OCI-LY1 (cell line): ENCODE data around the gene NEK6.

Experiments
- H2AFZ ChIP-seq: fragments of 200-600 bp; sonication (generic), shearing (Covaris generic); 2 replicates; pipeline ENCODE4 v1.6.0; 2014; ENCODE audit warnings: antibody characterized with exemption, mild to moderate bottlenecking, low read length
- H3F3A ChIP-seq: fragments of 200-600 bp; sonication (generic), shearing (Covaris generic); 2 replicates; pipeline ENCODE4 v1.6.0; 2014; ENCODE audit warnings: mild to moderate bottlenecking, antibody characterized with exemption, low read length, moderate library complexity; ENCODE audit not compliant: insufficient read depth
- H3K27ac ChIP-seq: fragments of 200-600 bp; sonication (generic); 2 replicates; pipeline ENCODE4 v1.5.1; 2014; ENCODE audit warnings: low read length, mixed run types, mild to moderate bottlenecking, low read depth; ENCODE audit not compliant: poor library complexity, severe bottlenecking
- H3K27me3 ChIP-seq: fragments of 200-600 bp; sonication (generic); 2 replicates; pipeline ENCODE4 v1.6.0; 2014; ENCODE audit warnings: antibody characterized with exemption, mild to moderate bottlenecking, low read length, moderate library complexity; ENCODE audit not compliant: insufficient read depth
- H3K36me3 ChIP-seq: fragments of 200-600 bp; sonication (generic); 2 replicates; pipeline ENCODE4 v1.6.1; 2014; ENCODE audit warnings: mild to moderate bottlenecking, antibody characterized with exemption, low read length, moderate library complexity, mixed read lengths; ENCODE audit not compliant: insufficient read depth
- H3K4me1 ChIP-seq: fragments of 200-600 bp; sonication (generic); 2 replicates; pipeline ENCODE4 v1.5.1; 2014; ENCODE audit warnings: mild to moderate bottlenecking, low read length, moderate library complexity; ENCODE audit not compliant: insufficient read depth, severe bottlenecking
- H3K4me2 ChIP-seq: fragments of 200-600 bp; sonication (generic), shearing (Covaris generic); 2 replicates; pipeline ENCODE4 v1.6.1; 2014; ENCODE audit warnings: low read length
- H3K4me3 ChIP-seq: fragments of 200-600 bp; sonication (generic); 2 replicates; pipeline ENCODE4 v1.5.1; 2014; ENCODE audit warnings: low read length, low read depth, mild to moderate bottlenecking, mixed read lengths; ENCODE audit not compliant: poor library complexity, severe bottlenecking
- H3K79me2 ChIP-seq: fragments of 200-600 bp; shearing (Covaris generic); 2 replicates; pipeline ENCODE4 v1.6.1; 2016; ENCODE audit warnings: mixed run types, low read length, mixed read lengths; ENCODE audit not compliant: insufficient read depth
- H3K9ac ChIP-seq: fragments of 200-600 bp; sonication (generic), shearing (Covaris generic); 2 replicates; pipeline ENCODE4 v1.6.1; 2014; ENCODE audit warnings: mild to moderate bottlenecking, low read length, mixed read lengths
- H3K9me2 ChIP-seq: fragments of 200-600 bp; sonication (generic), shearing (Covaris generic); 2 replicates; pipeline ENCODE4 v1.6.1; 2014; ENCODE audit warnings: low read depth, mild to moderate bottlenecking, low read length, mixed read lengths
- H3K9me3 ChIP-seq: fragments of 200-600 bp; shearing (Covaris generic); 2 replicates; pipeline ENCODE4 v1.6.1; 2014; ENCODE audit warnings: low read length, mixed read lengths
- H4K20me1 ChIP-seq: fragments of 200-600 bp; sonication (generic), shearing (Covaris generic); 2 replicates; pipeline ENCODE4 v1.6.0; 2016; ENCODE audit warnings: mild to moderate bottlenecking, low read length; ENCODE audit not compliant: insufficient read depth
- EZH2 ChIP-seq: fragments of 200-600 bp; sonication (generic), shearing (Covaris generic); IDR thresholded peaks from 2 replicates; pipeline ENCODE4 v1.8.0; 2017; ENCODE audit warnings: borderline replicate concordance, mixed run types, mild to moderate bottlenecking, antibody characterized with exemption, low read length, moderate library complexity, mixed read lengths
- TF ChIP-seq, protein P1 (sequence below): fragments of 200-600 bp; sonication (generic), shearing (Covaris generic); IDR thresholded peaks from 2 replicates; pipeline ENCODE4 v1.5.1; 2017; ENCODE audit warnings: mild to moderate bottlenecking, antibody characterized with exemption, low read length, moderate library complexity, mixed read lengths

Gene NEK6

GRCh38 chr9:124342402-124342775 lies 84.6 kb downstream of the NEK6 start:
- no peaks in the 10 kb centered on the region for H3K27me3 ChIP-seq
- H3K4me1 ChIP-seq = no peaks in the 10 kb centered on the region
- no peak overlapping the region for H3K27ac ChIP-seq
- TF ChIP-seq, protein P1, sequence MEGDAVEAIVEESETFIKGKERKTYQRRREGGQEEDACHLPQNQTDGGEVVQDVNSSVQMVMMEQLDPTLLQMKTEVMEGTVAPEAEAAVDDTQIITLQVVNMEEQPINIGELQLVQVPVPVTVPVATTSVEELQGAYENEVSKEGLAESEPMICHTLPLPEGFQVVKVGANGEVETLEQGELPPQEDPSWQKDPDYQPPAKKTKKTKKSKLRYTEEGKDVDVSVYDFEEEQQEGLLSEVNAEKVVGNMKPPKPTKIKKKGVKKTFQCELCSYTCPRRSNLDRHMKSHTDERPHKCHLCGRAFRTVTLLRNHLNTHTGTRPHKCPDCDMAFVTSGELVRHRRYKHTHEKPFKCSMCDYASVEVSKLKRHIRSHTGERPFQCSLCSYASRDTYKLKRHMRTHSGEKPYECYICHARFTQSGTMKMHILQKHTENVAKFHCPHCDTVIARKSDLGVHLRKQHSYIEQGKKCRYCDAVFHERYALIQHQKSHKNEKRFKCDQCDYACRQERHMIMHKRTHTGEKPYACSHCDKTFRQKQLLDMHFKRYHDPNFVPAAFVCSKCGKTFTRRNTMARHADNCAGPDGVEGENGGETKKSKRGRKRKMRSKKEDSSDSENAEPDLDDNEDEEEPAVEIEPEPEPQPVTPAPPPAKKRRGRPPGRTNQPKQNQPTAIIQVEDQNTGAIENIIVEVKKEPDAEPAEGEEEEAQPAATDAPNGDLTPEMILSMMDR = no peak
- TF ChIP-seq EZH2 = no peak
- no peaks in the 10 kb centered on the region for H3K9me2 ChIP-seq
- no peak overlapping the region for H3K9ac ChIP-seq
- H4K20me1 ChIP-seq = no peaks in the 10 kb centered on the region
- H3K4me2 ChIP-seq = no peak overlapping the region
- H3K4me3 ChIP-seq = no peak overlapping the region
- H2AFZ ChIP-seq = no peak overlapping the region
- H3K79me2 ChIP-seq = no peaks in the 10 kb centered on the region
- H3K36me3 ChIP-seq = no peaks in the 10 kb centered on the region
- H3K9me3 ChIP-seq = no peaks in the 10 kb centered on the region
- no peaks in the 10 kb centered on the region for H3F3A ChIP-seq

DNA sequence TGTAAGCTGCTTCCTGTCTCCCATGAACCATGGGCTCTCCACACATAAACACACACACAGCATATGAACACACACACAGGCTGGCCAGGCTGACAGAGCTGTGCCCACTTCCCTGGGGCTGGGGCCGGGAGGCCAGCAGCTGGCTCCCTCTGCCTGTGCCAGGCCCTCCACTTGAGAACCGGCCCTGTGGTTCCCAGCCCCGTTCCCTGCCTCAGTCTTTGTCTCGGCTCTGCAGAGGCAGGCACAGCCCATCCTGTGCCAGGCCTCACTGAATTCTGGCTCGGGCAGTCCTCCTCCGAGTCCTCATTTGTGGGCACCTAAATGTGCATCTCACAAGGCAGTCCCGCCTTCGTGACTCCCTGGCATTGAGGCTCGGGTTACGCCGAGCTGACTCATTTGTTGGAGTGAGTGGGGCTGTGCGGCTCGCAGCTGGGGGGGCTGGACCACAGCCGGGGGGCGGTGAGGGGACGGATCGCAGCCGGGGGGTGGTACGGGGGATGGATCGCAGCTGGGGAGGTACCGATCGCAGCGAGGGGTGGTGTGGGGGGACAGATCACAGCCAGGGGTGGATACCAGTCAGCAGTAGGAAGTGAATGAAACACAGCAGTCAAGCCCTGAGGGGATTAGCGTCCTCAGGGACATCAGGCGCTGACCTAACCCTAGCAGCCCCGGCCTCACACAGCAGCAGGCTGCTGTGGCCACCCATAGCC lies 85.2 kb downstream of the NEK6 start:
- TF ChIP-seq, protein P1 = no peak
- no peak for TF ChIP-seq EZH2
- Histone ChIP-seq H3K4me1 (no peaks in the 10 kb centered on the region), H3F3A (no peaks in the 10 kb centered on the region), H3K79me2 (no peaks in the 10 kb centered on the region), H3K27me3 (no peaks in the 10 kb centered on the region), H3K27ac (no peak overlapping the region), H3K4me2 (no peak overlapping the region), H4K20me1 (no peaks in the 10 kb centered on the region), H3K9me3 (no peaks in the 10 kb centered on the region), H3K9me2 (no peaks in the 10 kb centered on the region), H3K9ac (no peak overlapping the region), H3K36me3 (no peaks in the 10 kb centered on the region), H3K4me3 (no peak overlapping the region), H2AFZ (no peak overlapping the region)

DNA sequence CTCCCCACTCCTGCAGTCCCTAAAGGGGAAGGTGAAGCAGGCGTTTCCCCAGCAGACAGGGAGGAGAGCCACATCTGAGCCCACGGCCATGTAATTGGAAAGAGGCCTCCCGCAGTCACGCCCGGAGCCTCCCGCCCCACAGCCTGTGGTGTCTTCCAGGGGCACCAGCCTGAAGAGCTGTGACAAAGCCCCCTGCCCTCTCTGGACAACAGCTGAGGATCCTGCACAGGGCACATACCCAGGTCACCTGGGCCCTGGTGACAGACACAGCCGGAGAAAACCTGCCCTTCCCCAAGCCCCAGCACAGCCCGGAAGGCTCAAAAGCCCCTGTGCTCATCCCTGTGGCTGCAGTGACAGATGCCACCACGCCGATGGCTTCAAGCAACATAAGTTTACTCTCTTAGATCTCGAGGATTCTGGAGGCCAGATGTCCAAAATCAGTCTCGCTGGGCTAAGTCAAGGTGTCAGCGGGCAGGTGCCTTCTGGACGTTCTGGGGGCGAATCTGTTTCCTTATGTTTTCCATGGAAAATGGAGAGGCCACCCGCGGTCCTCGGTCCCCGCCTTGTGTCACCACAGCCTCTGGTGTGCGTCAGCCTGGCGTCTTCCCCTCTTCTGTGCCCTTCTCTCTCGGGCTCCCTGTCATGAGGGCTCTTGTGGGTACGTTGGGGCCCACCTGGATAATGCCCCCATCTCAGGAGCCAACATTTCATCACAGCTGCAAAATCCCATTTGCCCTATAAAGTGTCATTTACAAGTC lies 86.0 kb downstream of the NEK6 start:
- H3K9me3 ChIP-seq = no peaks in the 10 kb centered on the region
- H3K9me2 ChIP-seq = no peaks in the 10 kb centered on the region
- H3F3A ChIP-seq = no peaks in the 10 kb centered on the region
- no peak overlapping the region for H3K4me2 ChIP-seq
- TF ChIP-seq, protein P1 = no peak
- no peak for TF ChIP-seq EZH2
- no peaks in the 10 kb centered on the region for H3K36me3 ChIP-seq
- no peak overlapping the region for H3K9ac ChIP-seq
- H3K4me3 ChIP-seq = no peak overlapping the region
- no peaks in the 10 kb centered on the region for H3K27me3 ChIP-seq
- no peaks in the 10 kb centered on the region for H4K20me1 ChIP-seq
- H2AFZ ChIP-seq = no peak overlapping the region
- no peaks in the 10 kb centered on the region for H3K4me1 ChIP-seq
- H3K79me2 ChIP-seq = no peaks in the 10 kb centered on the region
- H3K27ac ChIP-seq = no peak overlapping the region
